Activated T-cell treated with anti-CD3 and anti-CD28 coated beads, Interleukin-2, amount 50 U/mL, for 48 hours (primary cell): ENCODE data around the gene TMEM101.
"Not testable (repeated sequence)": the region's sequence is repeated elsewhere in the genome, so short reads cannot be mapped to it uniquely, and the experiment has no call there.

ENCODE experiments used
- DNase-seq, 2 experiments: peaks; one replicate each; pipeline ENCODE4 v3.0.0-alpha.2; 2020

TMEM101 gene

GRCh38 chr17:44023545-44024270 is 8.9 kb upstream of the TMEM101 start:
- no peak for DNase-seq

- DNase-seq = no peak
These were observed 7.5 kb upstream of the TMEM101 start for GRCh38 chr17:44022246-44022645.

GRCh38 chr17:44021227-44021626 is 6.5 kb upstream of the TMEM101 start:
- DNase-seq = not testable (repeated sequence)

- DNase-seq = no peak
These were observed 678 bp downstream of the TMEM101 start for GRCh38 chr17:44014133-44014436.

- no peak for DNase-seq
These were observed 1.9 kb downstream of the TMEM101 start for GRCh38 chr17:44012874-44013273.

- no peak for DNase-seq
These were observed 2.4 kb downstream of the TMEM101 start for GRCh38 chr17:44012391-44012790.

GRCh38 chr17:44011876-44012275 is 2.9 kb downstream of the TMEM101 start:
- DNase-seq = no peak

GRCh38 chr17:44010966-44011647 is 3.7 kb downstream of the TMEM101 start:
- no peak for DNase-seq

- DNase-seq = no peak
These were observed 6.4 kb downstream of the TMEM101 start for GRCh38 chr17:44008205-44008909.

GRCh38 chr17:44007346-44008204 is 7.2 kb downstream of the TMEM101 start:
- DNase-seq = no peak

- peak; percentile 99 for DNase-seq
These were observed 8.0 kb downstream of the TMEM101 start for GRCh38 chr17:44006598-44007345.

GRCh38 chr17:44006272-44006597 is 8.5 kb downstream of the TMEM101 start:
- DNase-seq = no peak

- peak; percentile 40 to 62 for DNase-seq
These were observed 9.1 kb downstream of the TMEM101 start for GRCh38 chr17:44005527-44006271.

- peak; percentile 34 to 50 for DNase-seq
These were observed 9.8 kb downstream of the TMEM101 start for GRCh38 chr17:44004761-44005526.

GRCh38 chr17:44004077-44004760 is 10.5 kb downstream of the TMEM101 start, which contains the start of gene NAGS:
NAGS (plus strand) TSS chr17:44004622; CDS start chr17:44004664, 42 bp downstream.
- DNase-seq = peak in 1 of 2 experiments; percentile 33

- DNase-seq = no peak
These were observed 12.5 kb downstream of the TMEM101 start for GRCh38 chr17:44002141-44002848.

- DNase-seq = no peak
These were observed 13.3 kb downstream of the TMEM101 start for GRCh38 chr17:44001461-44001920.

- no peak for DNase-seq
These were observed 13.8 kb downstream of the TMEM101 start for GRCh38 chr17:44000871-44001460.
